Gastroesophageal sphincter (tissue), 4 donors: ENCODE results near the gene IFFO2. TPM values are rescaled to one million over a fixed set of nuclear protein-coding genes. Genes with fewer than 3 reads are reported as not detected.

Experiments
- ATAC-seq: fragments of 150-250 bp; one replicate; pipeline ENCODE4 v1.9.1; 2016; ENCODE audit warnings: mild to moderate bottlenecking, moderate library complexity
- H3K27ac ChIP-seq, 4 donors: fragments of 200-600 bp; sonication (generic) in 3 of 4; 1 replicate in 3 of 4; 2 replicates in 1 of 4; pipeline ENCODE4 v1.5.1; 2016 to 2019
- H3K27me3 ChIP-seq: fragments of 200-600 bp; sonication (generic); one replicate; pipeline ENCODE4 v1.5.1; 2019
- H3K36me3 ChIP-seq, 2 donors: fragments of 200-600 bp; sonication (generic); one replicate each; pipeline ENCODE4 v1.5.1; 2019; ENCODE audit warnings: control low read depth in 1 of 2
- H3K4me1 ChIP-seq, 3 donors: fragments of 200-600 bp; sonication (generic); 1 replicate in 2 of 3; 2 replicates in 1 of 3; pipeline ENCODE4 v1.5.1; 2016 to 2019; ENCODE audit warnings: control low read depth in 2 of 3
- H3K4me3 ChIP-seq, 2 donors: fragments of 200-600 bp; sonication (generic); one replicate each; pipeline ENCODE4 v1.5.1; 2019; ENCODE audit warnings: mild to moderate bottlenecking in 1 of 2, moderate library complexity in 1 of 2
- H3K9me3 ChIP-seq, 3 donors: fragments of 200-600 bp; sonication (generic); one replicate each; pipeline ENCODE4 v1.5.1; 2017 to 2019; ENCODE audit warnings: control low read depth in 2 of 3
- CTCF ChIP-seq, 4 experiments: fragments of 200-600 bp in 2 of 4; fragments of 450-650 bp in 2 of 4; sonication (generic) in 1 of 4; IDR thresholded peaks; one replicate each; pipeline ENCODE4 v1.5.1; 2017 to 2019; ENCODE audit warnings: antibody characterized with exemption in 4 of 4, mild to moderate bottlenecking in 2 of 4, moderate library complexity in 2 of 4
- EP300 ChIP-seq: sonication (generic); formaldehyde crosslinking; IDR thresholded peaks from one replicate; pipeline ENCODE4 v1.6.1; 2017; ENCODE audit warnings: antibody characterized with exemption, mild to moderate bottlenecking
- POLR2A ChIP-seq, 2 donors: fragments of 450-650 bp; IDR thresholded peaks; one replicate each; pipeline ENCODE4 v1.6.1; 2017; ENCODE audit warnings: antibody characterized with exemption in 2 of 2, mild to moderate bottlenecking in 2 of 2, moderate library complexity in 1 of 2
- POLR2AphosphoS5 ChIP-seq: sonication (generic); formaldehyde crosslinking; IDR thresholded peaks from one replicate; pipeline ENCODE4 v1.6.1; 2017; ENCODE audit warnings: antibody characterized with exemption
- WGBS, 2 donors: methylation state at CpG; one replicate each; pipeline ENCODE4 v1.1.5; 2018; ENCODE audit warnings: low coverage in 1 of 2; 5-methylcytosine and 5-hydroxymethylcytosine counted together
- total RNA-seq, 4 donors: library from RNA; depleted of rRNA; stranded (reverse); fragments of >200 nt; gene quantifications; one replicate each; pipeline ENCODE4 v1.1.0, GENCODE V29; 2016

IFFO2 gene
- total RNA-seq, 4 donors from 2014 or later: 9.3 to 18.4 (median 12.7) TPM

- no peak for TF ChIP-seq CTCF (IDR thresholded peaks at IDR 0.05)
- TF ChIP-seq EP300: no peak
- peaks cover 0 to 25% (median 0%) of the 10 kb centered on the region in 3 donors for H3K4me1 ChIP-seq
- 80 to 83% methylated on average over 3 to 7 of the region's 7 CpGs for WGBS, 2 donors
- no peaks in the 10 kb centered on the region for H3K9me3 ChIP-seq
- no peak for ATAC-seq
- peaks cover 0 to 33% of the 10 kb centered on the region in 2 donors for H3K36me3 ChIP-seq
- no peaks in the 10 kb centered on the region for H3K27me3 ChIP-seq
- H3K27ac ChIP-seq: peak overlapping the region in 2 of 4 donors; percentile 64 to 66
- no peak overlapping the region for H3K4me3 ChIP-seq
These were observed 65.1 kb downstream of the IFFO2 start for GRCh38 chr1:18891426-18891780.

GRCh38 chr1:18890706-18891425 lies 65.6 kb downstream of the IFFO2 start:
- peak; percentile 67 for ATAC-seq
- peak overlapping the region in 3 of 4 donors; percentile 36 to 66 (median 64) for H3K27ac ChIP-seq
- H3K4me1 ChIP-seq: peaks cover 0 to 25% (median 0%) of the 10 kb centered on the region in 3 donors
- H3K9me3 ChIP-seq: no peaks in the 10 kb centered on the region
- H3K36me3 ChIP-seq: peaks cover 0 to 39% of the 10 kb centered on the region in 2 donors
- no peak for TF ChIP-seq EP300
- TF ChIP-seq POLR2AphosphoS5: peak; percentile 15
- H3K27me3 ChIP-seq: no peaks in the 10 kb centered on the region
- H3K4me3 ChIP-seq: no peak overlapping the region
- WGBS, 2 donors: 56 to 86% methylated on average over 1 to 5 of the region's 6 CpGs

GRCh38 chr1:18886003-18886335 lies 70.5 kb downstream of the IFFO2 start:
- no peak overlapping the region for H3K4me3 ChIP-seq
- no peaks in the 10 kb centered on the region for H3K27me3 ChIP-seq
- H3K4me1 ChIP-seq: peaks cover 0 to 15% (median 0%) of the 10 kb centered on the region in 3 donors
- 100% methylated on average over 1 of the region's 1 CpG; no CpG with 5 or more reads in 1 of the 2 donors for WGBS, 2 donors
- H3K27ac ChIP-seq: no peak overlapping the region
- TF ChIP-seq EP300 (no peak), POLR2AphosphoS5 (no peak)
- H3K9me3 ChIP-seq: no peaks in the 10 kb centered on the region
- H3K36me3 ChIP-seq: peaks cover 0 to 70% of the 10 kb centered on the region in 2 donors
- ATAC-seq: no peak

DNA sequence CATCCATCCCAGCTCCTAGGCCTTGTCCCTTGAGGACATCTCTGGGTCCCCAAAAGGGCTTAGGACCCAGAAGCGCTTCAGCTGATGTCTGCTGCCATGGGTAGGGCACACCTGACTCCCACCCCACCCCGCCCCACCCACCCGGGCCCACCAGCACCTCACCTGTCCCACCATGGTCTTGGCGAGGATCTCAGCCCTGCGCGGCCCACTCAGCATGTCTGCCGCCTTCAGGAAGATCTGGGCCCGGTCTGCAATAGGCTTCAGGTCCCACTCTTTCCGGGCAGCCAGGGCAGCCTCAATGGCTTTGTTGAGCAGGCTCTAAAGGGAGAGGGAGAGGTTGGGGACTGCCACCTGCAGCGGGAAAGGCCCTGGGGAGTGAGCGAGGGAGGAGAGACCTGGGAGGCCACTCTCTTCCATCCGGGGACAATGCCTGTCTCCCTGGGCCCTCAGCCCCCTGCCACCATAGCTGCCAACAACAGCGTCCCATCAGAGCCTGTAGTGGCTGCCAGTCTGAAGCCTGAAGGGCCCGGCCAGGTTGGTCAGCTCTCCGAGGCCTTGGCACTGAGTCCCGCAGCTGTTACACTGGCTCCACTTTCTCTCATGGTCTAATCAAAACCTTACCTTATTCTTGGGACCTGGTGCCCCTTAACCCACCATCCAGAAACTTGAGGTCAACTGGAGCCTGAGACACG lies 71.0 kb downstream of the IFFO2 start:
- ATAC-seq: no peak
- Histone ChIP-seq H3K4me1 (peaks cover 0 to 10% (median 0%) of the 10 kb centered on the region in 3 donors), H3K27me3 (no peaks in the 10 kb centered on the region), H3K9me3 (no peaks in the 10 kb centered on the region), H3K36me3 (peaks cover 0 to 75% of the 10 kb centered on the region in 2 donors), H3K4me3 (no peak overlapping the region), H3K27ac (no peak overlapping the region)
- WGBS, 2 donors: 87 to 100% methylated on average over 1 to 6 of the region's 17 CpGs
- TF ChIP-seq POLR2A (IDR thresholded peaks at IDR 0.05) (no peak), CTCF (IDR thresholded peaks at IDR 0.05) (no peak), POLR2AphosphoS5 (no peak)

GRCh38 chr1:18884727-18885126 lies 71.7 kb downstream of the IFFO2 start:
- ATAC-seq: no peak
- peaks cover 0 to 76% of the 10 kb centered on the region in 2 donors for H3K36me3 ChIP-seq
- no peaks in the 10 kb centered on the region for H3K27me3 ChIP-seq
- no peak overlapping the region for H3K27ac ChIP-seq
- H3K4me3 ChIP-seq: no peak overlapping the region
- H3K9me3 ChIP-seq: no peaks in the 10 kb centered on the region
- WGBS, 2 donors: 66 to 84% methylated on average over 3 to 6 of the region's 6 CpGs
- TF ChIP-seq EP300 (no peak), POLR2AphosphoS5 (no peak), CTCF (IDR thresholded peaks at IDR 0.05) (no peak), POLR2A (IDR thresholded peaks at IDR 0.05) (no peak)
- peaks cover 0 to 2% (median 0%) of the 10 kb centered on the region in 3 donors for H3K4me1 ChIP-seq

- Histone ChIP-seq H3K36me3 (peaks cover 0 to 76% of the 10 kb centered on the region in 2 donors), H3K4me3 (no peak overlapping the region), H3K27me3 (no peaks in the 10 kb centered on the region), H3K27ac (no peak overlapping the region), H3K4me1 (no peaks in the 10 kb centered on the region), H3K9me3 (no peaks in the 10 kb centered on the region)
- WGBS, 2 donors: 25% methylated on average over 2 of the region's 4 CpGs; no CpG with 5 or more reads in 1 of the 2 donors
- TF ChIP-seq CTCF (IDR thresholded peaks at IDR 0.05): no peak
- no peak for TF ChIP-seq POLR2A (IDR thresholded peaks at IDR 0.05)
- TF ChIP-seq POLR2AphosphoS5: no peak
- no peak for TF ChIP-seq EP300
- no peak for ATAC-seq
These were observed 72.1 kb downstream of the IFFO2 start for GRCh38 chr1:18884419-18884717.
